ENCODE measurements around the gene PXDN. TPM values are rescaled to one million over a fixed set of nuclear protein-coding genes. Genes with fewer than 3 reads are reported as not detected.

The PXDN gene
- total RNA-seq, 6 experiments from 2014 or later: 283 to 403 (median 323) TPM

DNA sequence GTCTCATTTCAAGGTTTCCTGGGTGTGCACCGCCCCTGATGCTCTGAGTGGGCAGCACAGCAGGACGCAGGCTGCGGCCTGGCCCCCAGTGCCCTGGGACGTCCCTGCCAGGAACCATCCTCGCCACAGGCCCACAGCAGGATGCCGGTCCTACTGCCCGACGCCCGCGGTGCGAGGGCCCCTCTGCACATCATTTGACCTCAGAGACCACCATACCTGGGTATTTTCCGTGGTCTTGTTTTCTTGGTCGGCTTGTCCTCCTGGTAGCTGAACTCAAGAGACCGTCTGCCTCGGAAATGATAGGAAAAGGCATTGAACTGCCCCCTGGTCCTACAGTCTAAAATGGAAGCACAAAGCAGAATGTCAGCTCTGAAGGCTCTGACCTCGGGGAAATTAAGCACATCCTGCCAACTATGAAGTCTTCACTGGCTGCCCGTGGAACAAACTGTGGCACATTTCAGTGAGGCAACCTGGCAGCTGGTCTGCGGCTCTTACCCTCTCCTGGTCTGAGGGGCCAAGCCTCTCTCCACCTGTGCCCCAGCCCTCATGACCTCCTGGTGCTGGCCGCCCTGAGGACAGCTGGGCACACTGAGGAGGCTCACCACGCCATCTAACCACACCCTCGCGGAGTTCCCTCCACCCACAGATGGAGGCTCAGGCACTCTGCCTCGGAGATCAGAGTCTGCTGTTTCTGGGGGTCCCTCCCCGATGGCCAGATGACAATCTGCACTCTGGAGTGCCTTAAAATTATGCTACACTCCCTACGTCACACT is 105.0 kb downstream of the PXDN start:
- Mint-ChIP-seq H3K9me3 (no peaks in the 10 kb centered on the region), H3K4me3 (no peak overlapping the region), H3K27me3 (ENCODE audit: insufficient read depth) (peaks cover 13% of the 10 kb centered on the region), H3K27ac (no peak overlapping the region), H3K36me3 (ENCODE audit: low read depth) (peaks cover 42% of the 10 kb centered on the region), H3K4me1 (ENCODE audit: low read depth) (peaks cover 27% of the 10 kb centered on the region)
- no peak for DNase-seq
- TF ChIP-seq CTCF (IDR thresholded peaks at IDR 0.05): no peak

DNA sequence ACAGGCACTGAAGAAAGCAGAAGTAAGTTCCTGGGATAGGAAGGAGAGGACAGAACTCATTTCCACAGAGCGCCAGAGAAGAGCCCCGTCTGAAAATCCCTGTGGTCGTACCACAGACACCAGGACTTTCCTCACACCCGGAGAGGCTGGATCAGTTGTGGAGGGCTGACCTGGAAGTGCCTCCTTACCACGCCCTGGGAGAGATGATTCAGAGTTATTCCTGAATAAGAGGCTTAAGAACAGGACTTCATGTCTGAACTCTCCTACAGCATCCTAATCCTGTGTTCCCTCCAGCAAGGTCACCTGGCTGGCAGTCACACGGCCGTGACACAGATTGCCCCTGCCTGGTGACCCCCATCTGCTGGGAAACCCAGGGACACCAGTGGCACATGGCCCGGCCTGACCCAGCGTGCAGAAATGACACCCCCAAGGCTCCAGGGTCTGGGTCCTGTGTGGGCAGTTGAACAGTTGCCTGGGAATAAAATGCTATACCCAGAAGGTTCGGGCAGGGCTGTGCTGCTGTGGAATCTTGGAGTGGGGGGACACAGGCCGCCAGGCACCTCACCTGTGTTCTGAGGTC is 105.9 kb downstream of the PXDN start:
- H3K4me3 Mint-ChIP-seq: no peak overlapping the region; the same call in 1 of the 2 replicates
- no peak for DNase-seq
- H3K27ac Mint-ChIP-seq: no peak overlapping the region
- peaks cover 12% of the 10 kb centered on the region for H3K27me3 Mint-ChIP-seq (ENCODE audit: insufficient read depth)
- H3K36me3 Mint-ChIP-seq (ENCODE audit: low read depth): peaks cover 43% of the 10 kb centered on the region
- no peaks in the 10 kb centered on the region for H3K9me3 Mint-ChIP-seq
- H3K4me1 Mint-ChIP-seq (ENCODE audit: low read depth): peaks cover 27% of the 10 kb centered on the region
- TF ChIP-seq CTCF (IDR thresholded peaks at IDR 0.05): no peak

- H3K27ac Mint-ChIP-seq: no peak overlapping the region
- peaks cover 22% of the 10 kb centered on the region for H3K4me1 Mint-ChIP-seq (ENCODE audit: low read depth)
- no peak overlapping the region; the same call in 1 of the 2 replicates for H3K4me3 Mint-ChIP-seq
- peaks cover 45% of the 10 kb centered on the region for H3K36me3 Mint-ChIP-seq (ENCODE audit: low read depth)
- TF ChIP-seq CTCF (IDR thresholded peaks at IDR 0.05): no peak
- DNase-seq: no peak
- H3K27me3 Mint-ChIP-seq (ENCODE audit: insufficient read depth): peaks cover 8% of the 10 kb centered on the region
- H3K9me3 Mint-ChIP-seq: no peaks in the 10 kb centered on the region
Measured at GRCh38 chr2:1636791-1637415, 107.4 kb downstream of the PXDN start.

GRCh38 chr2:1635823-1636222 is 108.5 kb downstream of the PXDN start:
- Mint-ChIP-seq H3K9me3 (no peaks in the 10 kb centered on the region), H3K4me1 (ENCODE audit: low read depth) (peaks cover 24% of the 10 kb centered on the region), H3K27me3 (ENCODE audit: insufficient read depth) (peaks cover 9% of the 10 kb centered on the region), H3K36me3 (ENCODE audit: low read depth) (peaks cover 50% of the 10 kb centered on the region), H3K27ac (no peak overlapping the region), H3K4me3 (no peak overlapping the region)
- DNase-seq: no peak
- no peak for TF ChIP-seq CTCF (IDR thresholded peaks at IDR 0.05)

GRCh38 chr2:1634681-1635341 is 109.5 kb downstream of the PXDN start:
- H3K36me3 Mint-ChIP-seq (ENCODE audit: low read depth): peaks cover 58% of the 10 kb centered on the region
- no peak for DNase-seq
- H3K4me3 Mint-ChIP-seq: 0 out of 2 replicates have a peak overlapping the region, but pooled peaks have one; percentile 11
- no peak overlapping the region for H3K27ac Mint-ChIP-seq
- TF ChIP-seq CTCF (IDR thresholded peaks at IDR 0.05): no peak
- peaks cover 9% of the 10 kb centered on the region for H3K27me3 Mint-ChIP-seq (ENCODE audit: insufficient read depth)
- H3K4me1 Mint-ChIP-seq (ENCODE audit: low read depth): peaks cover 24% of the 10 kb centered on the region
- H3K9me3 Mint-ChIP-seq: no peaks in the 10 kb centered on the region

All from HFFc6 (cell line).